ENCODE results near the gene ELMOD2. TPM values are rescaled to one million over a fixed set of nuclear protein-coding genes. Genes with fewer than 3 reads are reported as not detected.

The ELMOD2 gene
- polyA plus RNA-seq, 1 donor from 2014 or later: 101 TPM

- no peaks in the 10 kb centered on the region for H3K27me3 ChIP-seq (ENCODE audit: insufficient read depth, low read depth, low read length)
- H3K27ac ChIP-seq (ENCODE audit: low read length): no peak overlapping the region
- H3K9me2 ChIP-seq (ENCODE audit: insufficient read depth, low read length): no peaks in the 10 kb centered on the region
- no peaks in the 10 kb centered on the region for H4K20me1 ChIP-seq (ENCODE audit: insufficient read depth)
- no peak overlapping the region for H3K9ac ChIP-seq (ENCODE audit: low read length)
- TF ChIP-seq REST (IDR thresholded peaks at IDR 0.05; ENCODE audit: borderline replicate concordance) (no peak), EZH2 (IDR thresholded peaks at IDR 0.05; ENCODE audit: borderline replicate concordance, insufficient read depth, low read length, poor library complexity, severe bottlenecking) (no peak), EP300 (conservative IDR thresholded peaks at IDR 0.05; ENCODE audit: poor library complexity, severe bottlenecking) (no peak), RAD21 (conservative IDR thresholded peaks at IDR 0.05) (no peak), CTCF (IDR thresholded peaks at IDR 0.05; ENCODE audit: poor library complexity, severe bottlenecking) (no peak), MXI1 (conservative IDR thresholded peaks at IDR 0.05; ENCODE audit: poor library complexity, severe bottlenecking) (no peak), TAF1 (IDR thresholded peaks at IDR 0.05; ENCODE audit: low read depth) (no peak)
- H2AFZ ChIP-seq (ENCODE audit: low read depth, low read length): no peak overlapping the region
- H3K36me3 ChIP-seq (ENCODE audit: insufficient read depth, low read length): no peaks in the 10 kb centered on the region
- no peak overlapping the region for H3K4me2 ChIP-seq (ENCODE audit: low read length)
- H3K4me3 ChIP-seq (ENCODE audit: low read length): no peak overlapping the region
- H3K9me3 ChIP-seq (ENCODE audit: low read length): peaks cover 5% of the 10 kb centered on the region
- H3F3A ChIP-seq (ENCODE audit: insufficient read depth, low read length, poor library complexity, severe bottlenecking): no peaks in the 10 kb centered on the region
- H3K79me2 ChIP-seq (replicated peaks; ENCODE audit: insufficient read depth, low read length): no peaks in the 10 kb centered on the region
Observed at GRCh38 chr4:140485939-140486338, 38.0 kb upstream of the ELMOD2 start.

- Histone ChIP-seq H3K36me3 (ENCODE audit: insufficient read depth, low read length) (no peaks in the 10 kb centered on the region), H2AFZ (ENCODE audit: low read depth, low read length) (no peak overlapping the region), H3K9me3 (ENCODE audit: low read length) (peaks cover 4% of the 10 kb centered on the region), H3K27me3 (ENCODE audit: insufficient read depth, low read depth, low read length) (peaks cover 25% of the 10 kb centered on the region), H3K4me3 (ENCODE audit: low read length) (no peak overlapping the region), H3K9ac (ENCODE audit: low read length) (no peak overlapping the region), H3F3A (ENCODE audit: insufficient read depth, low read length, poor library complexity, severe bottlenecking) (no peaks in the 10 kb centered on the region), H3K79me2 (replicated peaks; ENCODE audit: insufficient read depth, low read length) (no peaks in the 10 kb centered on the region), H4K20me1 (ENCODE audit: insufficient read depth) (no peaks in the 10 kb centered on the region), H3K9me2 (ENCODE audit: insufficient read depth, low read length) (no peaks in the 10 kb centered on the region), H3K27ac (ENCODE audit: low read length) (no peak overlapping the region), H3K4me2 (ENCODE audit: low read length) (no peak overlapping the region)
- TF ChIP-seq EZH2 (IDR thresholded peaks at IDR 0.05; ENCODE audit: borderline replicate concordance, insufficient read depth, low read length, poor library complexity, severe bottlenecking): no peak
- no peak for TF ChIP-seq SMC3 (conservative IDR thresholded peaks at IDR 0.05; ENCODE audit: poor library complexity)
- no peak for TF ChIP-seq TAF1 (IDR thresholded peaks at IDR 0.05; ENCODE audit: low read depth)
- no peak for TF ChIP-seq RAD21 (conservative IDR thresholded peaks at IDR 0.05)
- TF ChIP-seq POLR2AphosphoS5 (IDR thresholded peaks at IDR 0.05): no peak
- TF ChIP-seq EP300 (conservative IDR thresholded peaks at IDR 0.05; ENCODE audit: poor library complexity, severe bottlenecking): no peak
- no peak for TF ChIP-seq REST (IDR thresholded peaks at IDR 0.05; ENCODE audit: borderline replicate concordance)
- no peak for TF ChIP-seq MXI1 (conservative IDR thresholded peaks at IDR 0.05; ENCODE audit: poor library complexity, severe bottlenecking)
- no peak for TF ChIP-seq CTCF (IDR thresholded peaks at IDR 0.05; ENCODE audit: poor library complexity, severe bottlenecking)
Observed at GRCh38 chr4:140497405-140497746, 26.6 kb upstream of the ELMOD2 start.

Measured in neural cell (in vitro differentiated cells).